HL-60 (cell line): ENCODE measurements around the gene IRAK3.

Source experiments
- CTCF ChIP-seq: IDR thresholded peaks from one replicate; pipeline ENCODE4 v1.5.1; 2011; ENCODE audit warnings: low read length, control low read depth, inconsistent platforms; ENCODE audit not compliant: insufficient read depth
- SPI1 ChIP-seq: IDR thresholded peaks from 2 replicates; pipeline ENCODE4 v1.6.1; 2012; ENCODE audit warnings: low read depth, mild to moderate bottlenecking, borderline replicate concordance

- TF ChIP-seq CTCF (no peak), SPI1 (peak; percentile 85)
Observed at GRCh38 chr12:66269142-66269541, 80.1 kb downstream of the IRAK3 start.
